GM19467 (cell line): ENCODE results near the gene MAP1A.

Experiments
- ATAC-seq: cut with Tn5 transposase; IDR thresholded peaks from one replicate; pipeline ENCODE4 v1.9.1; 2021; ENCODE audit warnings: mild to moderate bottlenecking, moderate library complexity; ENCODE audit not compliant: unreplicated experiment

MAP1A gene

DNA sequence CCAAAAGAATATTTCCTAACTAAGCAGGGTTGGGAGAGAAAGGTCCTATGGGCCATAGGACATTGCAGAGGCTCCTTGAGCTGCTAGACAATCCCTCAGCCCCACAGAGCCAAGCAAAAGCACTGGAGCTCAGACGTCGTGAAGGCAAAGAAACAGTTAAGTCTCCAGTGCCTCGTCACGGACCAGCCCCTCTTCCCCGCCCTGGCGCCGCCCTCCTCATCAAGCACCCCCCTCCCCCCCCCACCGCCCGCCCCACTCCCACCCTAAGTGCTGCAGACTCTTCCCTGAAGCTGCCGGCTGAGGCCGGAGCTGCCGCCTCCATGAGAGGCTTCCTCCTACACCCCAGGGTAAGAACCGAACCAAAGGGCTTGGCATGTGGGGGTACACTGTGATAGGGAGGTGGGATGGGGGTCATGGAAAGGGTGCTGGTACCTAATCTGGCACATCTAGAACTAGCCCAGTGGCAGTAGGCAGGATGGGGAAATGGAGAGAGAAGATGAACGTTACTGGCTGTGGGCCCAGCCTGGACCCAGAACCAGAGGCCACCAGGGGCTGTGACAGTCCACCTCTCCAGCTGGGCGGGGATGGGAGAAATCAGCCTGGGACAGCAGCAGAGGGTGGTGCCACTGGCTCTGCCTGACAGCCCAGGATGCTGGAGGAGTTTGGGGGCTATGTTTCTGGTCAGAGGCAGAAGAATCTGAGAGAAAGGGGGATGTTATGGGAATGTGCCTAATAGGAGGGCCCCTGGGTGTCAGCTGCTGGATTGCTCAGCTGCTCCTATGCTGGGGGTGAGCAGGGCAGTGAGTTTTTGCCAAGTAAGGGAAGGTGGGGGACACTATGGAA lies at the start of gene MAP1A:
Gene MAP1A, plus strand, starts transcription at position 255 of the 843 bp plus-strand sequence. CDS start 3,866 bp downstream, outside the sequence.
- ATAC-seq = no peak

DNA sequence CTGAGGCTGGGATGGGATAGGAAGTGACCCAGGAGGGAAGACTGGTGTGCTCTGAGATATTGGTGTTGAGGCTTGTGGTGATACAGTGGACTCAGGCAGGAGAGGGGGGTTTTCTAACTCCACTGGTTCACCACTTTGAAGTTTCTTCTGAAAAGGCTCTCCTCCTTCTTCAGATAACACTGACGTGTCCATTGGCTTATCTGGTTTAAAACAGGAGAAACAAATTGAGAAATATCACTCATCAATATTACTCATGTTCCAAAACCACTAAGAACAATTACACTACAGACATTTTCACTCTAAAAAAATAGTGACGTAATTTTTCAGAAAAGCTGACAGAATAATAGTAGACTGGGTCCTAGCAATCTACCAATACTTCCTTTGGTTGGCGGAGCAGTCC lies 47.5 kb upstream of the MAP1A start:
- ATAC-seq = no peak

DNA sequence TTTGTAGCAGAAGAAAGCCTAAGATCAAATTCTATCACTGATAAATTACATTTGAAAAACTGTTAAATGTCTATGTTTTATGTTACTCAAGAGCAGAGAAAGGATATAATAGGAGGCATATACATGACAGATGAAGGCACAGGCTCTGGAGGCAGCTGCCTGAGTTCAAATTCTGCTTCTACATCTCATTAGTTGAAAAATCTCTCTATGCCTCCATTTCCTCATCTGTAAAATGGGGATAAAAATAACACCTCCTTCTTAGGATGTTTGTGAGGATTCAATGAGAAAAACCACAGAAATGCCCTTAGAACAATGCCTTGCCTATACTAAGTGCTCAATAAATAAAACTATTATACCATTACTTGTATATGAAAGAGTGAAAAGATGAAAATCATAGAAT lies 45.4 kb upstream of the MAP1A start:
- no peak for ATAC-seq

DNA sequence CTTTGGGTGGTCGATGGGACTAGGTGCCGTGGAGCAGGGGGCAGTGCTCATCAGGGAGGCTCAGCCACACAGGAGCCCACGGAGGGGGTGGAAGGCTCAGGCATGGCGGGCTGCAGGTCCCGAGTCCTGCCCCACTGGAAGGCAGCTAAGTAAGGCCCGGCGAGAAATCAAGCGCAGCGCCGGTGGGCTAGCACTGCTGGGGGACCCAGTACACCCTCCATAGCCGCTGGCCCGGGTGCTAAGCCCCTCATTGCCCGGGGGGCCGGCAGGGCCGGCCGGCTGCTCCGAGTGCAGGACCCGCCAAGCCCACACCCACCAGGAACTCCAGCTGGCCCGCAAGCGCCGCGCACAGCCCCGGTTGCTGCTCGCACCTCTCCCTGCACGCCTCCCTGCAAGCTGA lies 43.5 kb upstream of the MAP1A start:
- no peak for ATAC-seq

DNA sequence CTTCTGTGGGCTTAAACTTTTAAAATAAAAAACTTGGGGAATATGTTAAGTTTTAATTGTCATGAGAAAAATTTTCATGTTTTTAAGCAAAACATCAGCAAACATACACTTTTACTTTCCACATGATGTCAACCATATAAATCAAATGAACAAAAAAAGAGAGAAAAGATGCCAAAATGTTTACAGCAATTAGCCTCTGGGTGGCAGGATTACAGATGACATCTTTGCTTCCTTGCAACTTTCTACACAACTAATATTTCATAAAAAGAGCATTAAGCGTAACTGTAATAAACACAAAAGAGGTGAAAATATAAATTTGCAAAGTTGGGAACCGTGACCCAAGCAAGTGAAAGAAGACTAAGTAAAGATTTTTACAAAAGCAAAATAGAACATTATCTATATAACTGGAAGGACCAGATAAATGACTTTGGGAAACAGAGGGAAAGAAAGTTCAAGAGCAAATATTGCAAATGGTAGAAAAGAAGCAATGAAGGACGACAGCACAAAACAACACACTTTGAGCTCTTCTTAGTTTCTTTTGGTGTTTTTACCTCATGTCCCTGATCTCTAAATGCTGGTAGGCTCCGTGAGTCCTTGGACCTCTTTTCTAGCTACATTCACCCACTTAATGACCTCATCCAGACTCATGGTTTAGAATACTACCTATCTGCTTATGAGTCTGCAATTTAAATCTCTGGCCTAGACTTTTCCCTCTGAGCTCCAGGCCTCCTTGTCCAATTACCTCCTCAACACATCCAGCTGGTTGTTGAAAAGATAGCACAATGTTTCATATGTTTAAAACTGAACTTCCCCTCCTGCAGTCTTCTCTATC lies 33.9 kb upstream of the MAP1A start:
- no peak for ATAC-seq

DNA sequence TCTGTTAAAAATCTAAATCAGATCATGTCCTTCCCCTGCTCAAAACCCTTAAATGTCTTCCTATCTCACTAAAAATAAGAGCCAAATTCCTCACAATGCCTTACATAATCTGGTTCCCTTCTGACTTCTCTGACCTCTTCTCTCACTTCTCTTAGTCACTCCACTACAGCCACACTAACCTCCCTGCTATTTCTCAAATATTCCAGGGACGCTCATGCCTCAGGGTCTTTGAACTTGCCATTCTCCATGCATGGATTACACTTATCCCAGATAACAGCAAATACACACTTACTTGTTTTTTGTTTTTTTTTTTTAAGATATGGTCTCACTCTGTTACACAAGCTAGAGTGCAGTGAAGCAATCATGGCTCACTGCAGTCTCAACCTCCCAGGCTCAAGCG lies 33.0 kb upstream of the MAP1A start:
- no peak for ATAC-seq

DNA sequence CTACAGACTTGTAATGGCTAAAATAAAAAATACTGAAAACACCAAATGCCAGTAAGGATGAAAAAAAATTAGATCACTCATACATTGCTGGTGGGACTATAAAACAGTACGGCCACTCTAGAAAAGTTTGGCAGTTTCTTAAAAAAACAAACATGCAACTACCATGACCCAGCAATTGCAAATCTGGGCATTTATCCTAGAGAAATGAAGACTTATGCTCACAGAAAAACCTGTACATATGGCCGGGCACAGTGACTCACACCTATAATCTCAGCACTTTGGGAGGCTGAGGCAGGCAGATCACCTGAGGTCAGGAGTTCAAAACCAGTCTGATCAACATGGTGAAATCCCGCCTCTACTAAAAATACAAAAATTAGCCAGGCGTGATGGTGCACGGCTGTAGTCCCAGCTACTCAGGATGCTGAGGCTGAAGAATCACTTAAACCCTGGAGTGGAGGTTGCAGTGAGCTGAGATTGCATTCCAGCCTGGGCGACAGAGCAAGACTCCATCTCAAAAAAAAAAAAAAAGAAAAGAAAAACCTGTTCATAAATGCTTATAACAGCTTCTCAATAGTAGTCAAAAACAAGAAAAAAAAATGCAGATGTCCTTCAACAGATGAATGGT lies 30.0 kb upstream of the MAP1A start:
- ATAC-seq = no peak

DNA sequence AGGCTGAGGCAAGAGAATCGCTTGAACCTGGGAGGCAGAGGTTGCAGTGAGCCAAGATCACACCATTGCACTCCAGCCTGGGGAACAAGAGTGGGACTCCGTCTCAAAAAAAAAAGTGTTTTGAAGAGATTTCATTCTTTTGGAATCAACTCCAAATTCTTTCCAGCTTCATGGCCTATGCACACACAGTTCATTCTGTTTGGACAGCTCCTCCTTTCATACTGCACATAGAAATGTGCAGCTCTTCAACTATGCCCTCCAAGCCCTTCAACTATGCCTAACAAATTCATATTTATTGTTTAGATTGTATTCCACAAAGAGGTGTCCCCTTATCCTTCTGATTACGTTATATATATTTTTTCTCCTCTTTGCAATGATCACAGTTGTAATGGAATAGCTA lies 28.6 kb upstream of the MAP1A start:
- no peak for ATAC-seq

DNA sequence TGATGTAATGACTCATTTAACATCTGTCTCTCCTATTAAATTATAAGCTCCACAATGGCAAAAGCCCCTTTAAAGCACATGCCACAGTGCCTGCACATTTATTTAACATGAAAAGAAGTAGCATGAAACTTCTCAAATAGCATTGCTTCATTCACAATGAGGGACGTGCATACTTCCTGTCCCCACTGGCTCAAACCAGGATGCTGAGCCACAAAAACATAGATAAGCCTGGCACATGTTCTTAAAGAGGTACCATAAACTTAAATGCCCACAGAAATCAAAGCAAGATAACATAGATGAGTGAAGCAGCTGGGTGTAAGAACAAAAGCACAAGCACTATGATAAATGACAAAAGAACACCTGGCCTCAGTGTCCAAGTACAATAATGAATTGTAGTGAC lies 28.2 kb upstream of the MAP1A start:
- no peak for ATAC-seq

DNA sequence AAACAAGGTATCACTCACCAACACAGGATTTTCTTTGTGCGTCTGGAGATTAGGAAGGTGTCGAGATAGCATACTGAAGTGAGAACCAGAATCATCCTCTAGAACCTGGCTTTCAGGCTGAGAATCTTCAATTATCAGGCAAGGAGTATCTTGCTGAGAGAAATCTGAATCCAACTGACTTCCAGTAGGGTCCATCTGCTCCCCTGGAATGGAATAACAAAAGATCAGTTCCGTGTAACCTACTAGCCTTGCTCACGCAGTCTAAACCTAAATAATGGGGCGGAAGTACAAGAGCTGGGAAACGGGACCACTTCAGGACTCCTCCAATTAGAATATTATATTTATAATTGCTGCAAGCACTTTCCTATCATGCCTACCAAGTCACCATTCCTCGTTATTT lies 25.1 kb upstream of the MAP1A start:
- ATAC-seq = no peak

DNA sequence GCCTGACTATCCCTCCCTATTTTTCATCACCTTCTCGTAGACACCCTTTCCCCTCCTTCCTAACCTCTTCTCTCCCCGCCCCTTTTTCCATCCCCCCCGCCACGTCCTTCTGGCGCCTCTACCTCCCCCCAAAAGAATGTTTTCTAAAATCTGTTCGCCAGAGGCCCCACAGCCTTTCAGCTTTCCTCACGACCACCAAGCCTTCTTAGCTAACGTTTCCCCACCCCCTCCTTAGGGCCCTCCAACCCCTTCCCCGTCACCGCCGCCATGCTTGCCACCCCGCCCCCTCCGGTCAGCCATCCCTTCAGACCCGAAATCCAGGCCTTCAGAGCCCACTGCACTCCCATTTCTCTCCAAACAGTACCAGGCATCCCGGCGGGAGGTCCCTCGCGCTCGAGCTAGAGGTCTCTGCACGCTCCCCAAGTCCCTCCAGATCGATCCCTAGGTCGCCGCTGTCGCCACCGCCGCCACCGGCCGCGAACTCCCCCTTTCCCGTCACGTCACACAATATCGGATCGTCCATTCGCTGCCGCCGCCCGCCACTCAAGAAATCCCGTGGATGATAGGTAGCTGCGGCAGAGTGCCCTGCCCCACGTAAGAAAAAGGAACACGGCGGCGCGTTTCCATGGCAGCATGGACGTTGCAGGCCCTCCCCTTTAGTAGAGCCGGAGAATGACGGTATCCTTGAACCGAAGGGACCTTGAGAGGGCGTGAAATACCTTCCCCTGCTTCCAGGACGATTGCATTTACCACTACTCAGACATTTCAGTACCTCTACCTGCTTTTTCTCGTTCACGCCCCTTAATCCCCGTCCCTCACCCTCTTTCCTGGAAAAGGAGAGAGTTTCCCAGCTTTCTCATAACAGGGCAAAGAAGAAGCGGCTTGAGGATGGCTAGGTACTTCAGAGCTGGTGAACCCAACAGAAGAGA lies 24.5 kb upstream of the MAP1A start, which contains the start of gene TP53BP1:
Gene TP53BP1, minus strand, starts transcription at position 484 of the 929 bp plus-strand sequence. Its CDS starts 113 bp downstream, at position 371.
- peak; percentile 97 for ATAC-seq

DNA sequence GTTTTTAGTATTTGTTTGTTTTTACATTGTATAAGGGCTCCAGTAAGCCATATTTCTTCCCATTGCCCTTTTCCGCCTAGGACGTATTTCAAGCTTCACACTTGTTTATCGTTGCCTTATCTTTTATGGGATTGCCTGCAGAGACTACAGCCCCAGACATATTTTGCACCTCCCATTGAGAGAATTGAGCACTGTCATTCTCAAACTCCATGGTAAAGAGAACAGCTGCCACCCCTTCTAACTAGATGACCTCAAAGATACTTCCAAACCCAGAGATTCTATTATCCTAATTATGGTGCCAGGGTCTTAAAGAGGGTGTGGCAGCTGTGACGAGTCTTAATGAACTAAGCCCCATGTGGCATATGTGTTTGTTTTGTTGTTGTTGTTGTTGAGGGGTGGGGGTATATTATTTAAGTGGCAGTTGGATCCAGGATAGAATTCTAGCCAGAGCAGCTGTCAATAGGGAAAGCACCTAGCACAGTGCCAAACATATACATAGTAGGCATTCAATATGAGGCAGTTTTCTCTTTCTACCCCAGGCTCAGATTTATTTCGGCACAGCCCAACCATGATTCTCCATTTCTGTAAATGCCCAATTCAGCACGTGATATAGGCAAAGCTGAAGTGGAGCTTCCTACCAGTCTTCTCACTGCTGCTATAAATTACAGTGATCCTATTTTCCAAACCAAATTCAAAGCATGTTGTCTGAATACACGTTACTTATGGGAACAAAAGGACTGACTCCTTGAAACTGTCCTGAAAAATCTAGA lies 23.5 kb upstream of the MAP1A start:
- no peak for ATAC-seq

DNA sequence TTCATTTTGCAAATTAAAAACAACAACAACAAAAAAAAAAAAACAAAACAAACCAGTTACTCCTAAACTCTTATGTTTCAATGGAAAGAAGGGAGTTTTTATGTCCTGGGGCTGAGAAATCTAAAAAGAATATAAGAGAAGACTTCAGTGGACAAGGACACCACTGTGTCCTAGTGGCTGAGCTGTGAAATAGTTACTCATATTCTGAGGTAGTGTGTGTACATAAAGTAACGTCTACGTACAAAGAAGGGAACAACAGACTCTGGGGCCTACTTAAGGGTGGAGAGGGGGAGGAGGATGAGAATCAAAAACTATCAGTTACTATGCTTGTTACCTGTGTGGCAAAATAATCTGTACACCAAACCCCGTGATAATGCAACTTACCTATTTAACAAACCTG lies 18.4 kb upstream of the MAP1A start:
- no peak for ATAC-seq

DNA sequence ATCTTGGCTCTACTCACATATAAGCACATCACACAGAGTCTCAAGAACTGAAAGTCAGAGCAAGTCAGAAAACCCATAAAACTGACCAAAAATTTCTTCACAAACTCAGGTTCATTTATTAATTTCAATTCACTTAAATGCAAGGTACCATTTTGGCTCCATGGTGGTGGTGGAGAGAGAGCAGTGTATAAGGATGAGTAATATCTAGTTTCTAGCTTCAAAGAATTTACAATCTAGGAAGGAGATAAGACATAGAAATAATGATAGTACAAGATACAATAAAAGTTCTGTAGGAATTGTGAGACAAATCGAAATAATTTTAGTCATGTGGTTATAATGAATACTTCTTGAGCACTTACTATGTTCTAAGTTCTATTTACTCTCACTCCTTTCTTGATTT lies 17.8 kb upstream of the MAP1A start:
- no peak for ATAC-seq

DNA sequence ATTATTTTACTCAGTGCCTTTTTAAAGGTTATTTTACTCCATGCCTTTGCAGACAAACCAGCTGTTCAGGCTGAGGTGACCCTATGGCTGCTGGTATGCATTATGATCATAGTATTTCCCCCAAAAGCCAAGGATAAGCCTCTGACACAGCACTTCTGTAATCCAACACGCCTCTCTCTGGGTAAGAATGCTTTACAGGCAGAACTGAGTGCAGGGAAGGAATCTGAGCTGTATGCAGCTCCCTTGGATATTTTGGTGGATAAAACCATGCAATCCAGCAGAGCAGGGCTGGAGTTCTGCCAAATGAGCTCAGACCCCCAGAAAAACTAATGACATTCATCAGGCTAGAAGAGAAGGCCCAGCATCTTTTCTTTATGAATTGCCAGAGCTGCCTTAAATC lies 11.7 kb upstream of the MAP1A start:
- no peak for ATAC-seq

DNA sequence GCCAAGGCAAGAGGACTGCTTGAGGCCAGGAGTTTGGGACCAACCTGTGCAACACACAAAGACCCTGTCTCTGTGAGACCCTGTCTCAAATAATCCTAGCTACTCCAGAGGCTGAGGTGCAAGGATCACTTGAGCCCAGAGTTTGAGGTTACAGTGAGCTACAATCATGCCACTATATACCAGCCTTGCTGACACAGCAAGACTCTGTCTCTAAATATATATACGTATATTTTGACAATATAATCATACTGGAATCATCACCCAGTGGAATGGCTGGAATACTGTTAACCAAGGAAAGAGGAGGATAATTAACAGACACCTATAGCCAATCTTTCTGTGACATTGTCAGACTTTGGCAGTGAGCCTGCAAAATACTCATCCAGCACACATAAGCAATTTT lies 9.0 kb upstream of the MAP1A start:
- ATAC-seq = no peak

DNA sequence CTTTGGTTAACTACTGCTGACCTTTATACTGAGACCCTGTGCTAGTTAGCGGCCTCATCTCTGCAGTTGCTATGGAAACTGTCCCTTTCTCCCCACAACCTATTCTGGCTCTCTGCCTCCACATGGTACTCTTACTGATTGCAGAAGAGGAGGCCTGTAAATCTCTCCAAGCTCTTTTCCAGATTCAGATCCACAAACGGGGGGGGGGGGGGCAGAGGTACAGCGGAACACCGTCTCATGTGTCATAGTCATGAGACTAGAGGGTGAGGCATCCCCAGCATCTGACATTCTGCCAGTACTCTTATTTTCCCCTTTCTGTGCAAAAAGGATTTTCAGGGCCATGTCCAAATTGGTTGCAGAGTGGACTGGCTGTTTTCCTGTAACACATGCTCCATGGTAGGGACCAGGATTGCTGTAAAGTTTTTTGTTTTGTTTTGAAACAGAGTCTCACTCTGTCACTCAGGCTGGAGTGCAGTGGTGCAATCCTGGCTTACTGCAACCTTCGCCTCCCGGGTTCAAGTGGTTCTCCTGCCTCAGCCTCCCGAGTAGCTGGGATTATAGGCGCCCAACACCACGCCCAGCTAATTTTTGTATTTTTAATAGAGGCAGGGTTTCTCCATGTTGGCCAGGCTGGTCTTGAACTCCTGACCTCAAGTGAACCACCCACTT lies 8.3 kb upstream of the MAP1A start:
- ATAC-seq = no peak

DNA sequence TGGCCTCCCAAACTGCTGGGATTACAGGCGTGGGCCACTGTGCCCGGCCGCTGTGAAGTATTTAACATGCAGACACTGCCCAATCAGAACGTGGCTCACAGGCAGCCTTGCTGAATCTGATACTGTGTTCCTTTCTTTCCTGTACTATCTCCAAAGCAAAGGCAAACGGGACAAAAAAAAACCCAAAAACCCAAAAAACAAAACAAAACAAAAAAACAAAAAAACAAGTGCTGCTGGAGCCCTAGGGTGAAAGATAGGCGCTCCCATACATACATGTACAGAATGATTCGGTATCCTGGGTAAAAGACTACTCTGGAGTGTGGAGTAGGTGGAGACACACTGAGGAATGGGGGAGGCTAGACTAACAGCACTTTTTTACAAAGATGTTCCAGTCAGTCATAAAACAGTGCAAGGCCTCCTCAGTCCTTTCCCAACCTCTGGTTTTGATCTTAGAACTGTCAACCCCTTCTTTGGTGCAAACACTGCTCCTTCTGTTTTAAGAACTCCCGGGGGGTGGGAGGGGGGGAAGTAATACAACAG lies 7.7 kb upstream of the MAP1A start:
- no peak for ATAC-seq
